MCF 10A (cell line): Measurements from ENCODE around the gene ZSWIM7. TPM values are rescaled to one million over a fixed set of nuclear protein-coding genes. Genes with fewer than 3 reads are reported as not detected.
A peak's percentile ranks its signal among the peaks of the same experiment; 100 is the strongest.

Source experiments
- BruUV-seq: library from RNA; stranded (reverse); fragments of 400-500 nt; replicated peaks from 2 replicates; lab custom pipeline; 2021; lab: Mats Ljungman, UMichigan
- CTCF ChIA-PET: fragments of 300-600 bp; sonication (Branson Sonifier 250); formaldehyde crosslinking; extraction: SDS; loops from one replicate; lab custom pipeline; 2021; ENCODE audit warnings: antibody characterized with exemption, inconsistent platforms; lab: Yijun Ruan, JAX
- POLR2A ChIA-PET: fragments of 300-600, 350-650 bp; sonication (Branson Sonifier 250); formaldehyde crosslinking; extraction: SDS; loops from one replicate; lab custom pipeline; 2020; ENCODE audit warnings: antibody characterized with exemption, inconsistent platforms; lab: Yijun Ruan, JAX
- DNase-seq: peaks from one replicate; pipeline ENCODE4 v3.0.0-alpha.2; 2018; ENCODE audit not compliant: unreplicated experiment
- H3K27ac Mint-ChIP-seq: one replicate; pipeline ENCODE4 v1.8.0; 2022; ENCODE audit warnings: mild to moderate bottlenecking, low read depth, mixed read lengths; ENCODE audit not compliant: unreplicated experiment
- H3K27me3 Mint-ChIP-seq: one replicate; pipeline ENCODE4 v1.8.0; 2022; ENCODE audit warnings: mixed read lengths; ENCODE audit not compliant: insufficient read depth, unreplicated experiment
- H3K36me3 Mint-ChIP-seq: one replicate; pipeline ENCODE4 v1.8.0; 2022; ENCODE audit warnings: mild to moderate bottlenecking, moderate library complexity, mixed read lengths; ENCODE audit not compliant: insufficient read depth, unreplicated experiment
- H3K4me1 Mint-ChIP-seq: one replicate; pipeline ENCODE4 v1.8.0; 2022; ENCODE audit warnings: mixed read lengths; ENCODE audit not compliant: insufficient read depth, unreplicated experiment
- H3K4me3 Mint-ChIP-seq: one replicate; pipeline ENCODE4 v1.8.0; 2022; ENCODE audit warnings: mild to moderate bottlenecking, moderate library complexity, mixed read lengths; ENCODE audit not compliant: unreplicated experiment
- H3K9me3 Mint-ChIP-seq: one replicate; pipeline ENCODE4 v1.8.0; 2022; ENCODE audit warnings: mixed read lengths; ENCODE audit not compliant: unreplicated experiment
- intact Hi-C: fragments of 100-400 bp; cut with micrococcal nuclease; formaldehyde crosslinking; loops from 2 replicates; pipeline ENCODE4 v1.14.1; 2022
- total RNA-seq: library from RNA; stranded (reverse); gene quantifications from 2 replicates; pipeline ENCODE4 v1.2.3, GENCODE V29; 2022
- TF ChIP-seq, protein P1 (sequence below): fragments of 200-600 bp; IDR thresholded peaks from one replicate; pipeline ENCODE4 v1.8.0; 2022; ENCODE audit warnings: antibody characterized with exemption, mild to moderate bottlenecking; ENCODE audit not compliant: unreplicated experiment

The ZSWIM7 gene
- total RNA-seq, 1 experiment from 2014 or later = 44.1 TPM

DNA sequence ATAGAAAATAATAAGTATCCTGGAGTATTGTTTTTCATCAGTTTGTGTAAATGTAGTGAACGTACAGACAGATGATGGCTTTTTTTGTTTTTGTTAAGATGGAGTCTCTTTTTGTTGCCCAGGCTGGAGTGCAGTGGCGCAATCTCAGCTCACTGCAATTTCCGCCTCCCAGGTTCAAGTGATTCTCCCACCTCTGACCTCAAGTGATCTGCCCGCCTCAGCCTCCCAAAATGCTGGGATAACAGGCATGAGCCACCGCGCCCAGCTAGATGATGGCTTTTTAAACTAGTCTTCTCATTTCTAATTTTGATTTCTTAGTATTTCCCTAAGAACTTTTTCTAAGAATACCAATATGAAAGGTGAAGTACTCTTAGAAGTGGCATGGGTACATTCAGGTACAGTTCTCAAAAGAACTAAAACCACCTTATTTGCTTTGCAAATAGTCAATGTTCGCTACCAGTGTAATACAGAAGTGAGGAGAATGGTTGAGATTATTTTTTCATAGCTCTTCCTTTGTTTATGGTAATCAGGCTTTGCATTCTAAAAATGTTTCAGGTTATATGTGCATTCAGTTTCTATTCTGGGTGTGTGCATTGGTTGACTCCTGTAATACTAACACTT is 34.3 kb upstream of the ZSWIM7 start:
- H3K9me3 Mint-ChIP-seq = no peaks in the 10 kb centered on the region
- BruUV-seq = no TSS peak
- H3K4me3 Mint-ChIP-seq = no peak overlapping the region
- no peaks in the 10 kb centered on the region for H3K27me3 Mint-ChIP-seq
- no peaks in the 10 kb centered on the region for H3K4me1 Mint-ChIP-seq
- no peak for DNase-seq
- no peak overlapping the region for H3K27ac Mint-ChIP-seq
- TF ChIP-seq, protein P1, sequence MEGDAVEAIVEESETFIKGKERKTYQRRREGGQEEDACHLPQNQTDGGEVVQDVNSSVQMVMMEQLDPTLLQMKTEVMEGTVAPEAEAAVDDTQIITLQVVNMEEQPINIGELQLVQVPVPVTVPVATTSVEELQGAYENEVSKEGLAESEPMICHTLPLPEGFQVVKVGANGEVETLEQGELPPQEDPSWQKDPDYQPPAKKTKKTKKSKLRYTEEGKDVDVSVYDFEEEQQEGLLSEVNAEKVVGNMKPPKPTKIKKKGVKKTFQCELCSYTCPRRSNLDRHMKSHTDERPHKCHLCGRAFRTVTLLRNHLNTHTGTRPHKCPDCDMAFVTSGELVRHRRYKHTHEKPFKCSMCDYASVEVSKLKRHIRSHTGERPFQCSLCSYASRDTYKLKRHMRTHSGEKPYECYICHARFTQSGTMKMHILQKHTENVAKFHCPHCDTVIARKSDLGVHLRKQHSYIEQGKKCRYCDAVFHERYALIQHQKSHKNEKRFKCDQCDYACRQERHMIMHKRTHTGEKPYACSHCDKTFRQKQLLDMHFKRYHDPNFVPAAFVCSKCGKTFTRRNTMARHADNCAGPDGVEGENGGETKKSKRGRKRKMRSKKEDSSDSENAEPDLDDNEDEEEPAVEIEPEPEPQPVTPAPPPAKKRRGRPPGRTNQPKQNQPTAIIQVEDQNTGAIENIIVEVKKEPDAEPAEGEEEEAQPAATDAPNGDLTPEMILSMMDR = no peak
- H3K36me3 Mint-ChIP-seq = peaks cover 96% of the 10 kb centered on the region
- ChIA-PET CTCF (interaction anchor here (0.6 kb wide), 1 partner anchor 216 kb away, joined by 3 read pairs; no protein-coding TSS in a partner anchor), POLR2A (interaction anchor here (0.9 to 1.4 kb wide), 3 partner anchors 9 to 26 kb away, joined by 3 read pairs; no protein-coding TSS in a partner anchor)
- intact Hi-C loops = no loop called here

DNA sequence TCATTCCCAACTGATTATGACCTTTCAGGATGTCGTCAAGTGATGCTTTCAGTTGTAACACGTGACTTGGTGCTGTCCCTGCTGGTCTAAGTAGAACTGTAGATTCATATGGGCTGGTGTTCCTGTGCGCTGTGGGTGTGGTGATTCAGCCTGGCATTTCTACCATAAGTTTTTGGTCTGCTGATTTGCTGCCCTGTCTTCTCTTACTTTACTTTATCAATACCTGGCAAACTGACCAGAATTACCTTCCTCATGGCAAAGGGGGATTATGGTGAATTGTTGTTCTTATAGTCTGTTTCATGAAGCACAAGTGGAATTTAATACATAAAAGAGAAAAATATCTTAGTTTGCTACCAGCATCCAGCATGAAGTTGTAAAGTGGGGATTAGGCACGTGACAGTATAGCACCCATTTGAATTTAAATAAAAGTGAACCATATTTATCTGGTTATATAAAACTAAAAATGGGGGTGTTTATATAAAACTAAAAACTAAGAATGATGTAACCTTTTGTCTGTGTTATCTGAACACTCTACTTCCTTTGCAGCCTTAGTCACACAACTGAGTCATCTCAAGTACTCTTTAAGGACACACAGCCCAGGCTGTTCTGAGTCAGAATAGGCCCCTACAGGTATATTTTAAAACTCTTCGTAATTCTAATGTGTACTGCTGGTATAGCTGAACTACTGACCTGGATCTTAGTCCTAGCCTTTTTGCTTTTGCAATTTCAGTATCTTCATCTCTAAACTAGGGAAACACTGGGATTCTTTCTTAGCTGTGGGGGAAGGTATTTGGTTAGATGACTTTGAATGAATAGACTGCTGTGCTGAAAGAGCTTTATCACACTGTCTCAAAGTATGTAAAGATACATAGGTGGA is 28.4 kb upstream of the ZSWIM7 start:
- no peaks in the 10 kb centered on the region for H3K27me3 Mint-ChIP-seq
- ChIA-PET CTCF (interaction anchor here (0.5 to 1.7 kb wide), 2 partner anchors 15 to 22 kb away, joined by 4 to 5 read pairs; no protein-coding TSS in a partner anchor), POLR2A (interaction anchor here (0.6 to 1.4 kb wide), 11 partner anchors 10 to 411 kb away, joined by 3 to 9 read pairs (median 3); partner anchors contain the start of genes TTC19 and ZSWIM7)
- H3K27ac Mint-ChIP-seq = peak overlapping the region; percentile 64
- H3K4me3 Mint-ChIP-seq = no peak overlapping the region
- H3K9me3 Mint-ChIP-seq = no peaks in the 10 kb centered on the region
- intact Hi-C loops = no loop called here
- TF ChIP-seq, protein P1 = no peak
- peaks cover 22% of the 10 kb centered on the region for H3K4me1 Mint-ChIP-seq
- peak; percentile 93 for DNase-seq
- H3K36me3 Mint-ChIP-seq = peaks cover 96% of the 10 kb centered on the region
- TSS peak; percentile 76 for BruUV-seq

DNA sequence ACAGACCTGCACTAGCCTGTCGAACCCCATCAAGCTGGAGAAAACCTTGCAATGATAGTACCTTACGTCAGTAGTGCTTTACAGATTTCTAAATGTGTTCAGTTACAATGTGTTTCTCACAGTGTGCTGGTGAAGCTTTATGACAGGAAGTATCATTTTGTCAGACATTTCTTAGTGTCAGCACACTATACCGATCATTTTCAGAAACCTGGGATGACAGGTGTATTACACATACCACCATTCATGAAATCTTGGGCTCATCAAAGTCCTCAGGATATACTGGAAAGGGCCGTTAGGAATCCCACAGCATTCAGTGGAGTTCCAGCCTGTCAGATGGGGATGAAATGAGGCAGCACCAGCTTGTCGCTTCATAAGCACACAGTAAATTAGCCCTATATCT is 27.4 kb upstream of the ZSWIM7 start:
- no peak for DNase-seq
- ChIA-PET POLR2A (interaction anchor here (0.6 to 1.3 kb wide), 5 partner anchors 9 to 81 kb away, joined by 3 to 9 read pairs (median 4); partner anchors contain the start of gene ZSWIM7), CTCF (interaction anchor here (0.6 to 1.7 kb wide), 2 partner anchors 11 to 14 kb away, joined by 4 to 5 read pairs; no protein-coding TSS in a partner anchor)
- no TSS peak for BruUV-seq
- no peak overlapping the region for H3K4me3 Mint-ChIP-seq
- TF ChIP-seq, protein P1 = no peak
- peaks cover 22% of the 10 kb centered on the region for H3K4me1 Mint-ChIP-seq
- H3K9me3 Mint-ChIP-seq = no peaks in the 10 kb centered on the region
- no peaks in the 10 kb centered on the region for H3K27me3 Mint-ChIP-seq
- peaks cover 96% of the 10 kb centered on the region for H3K36me3 Mint-ChIP-seq
- intact Hi-C loops = no loop called here
- H3K27ac Mint-ChIP-seq = peak overlapping the region; percentile 64

DNA sequence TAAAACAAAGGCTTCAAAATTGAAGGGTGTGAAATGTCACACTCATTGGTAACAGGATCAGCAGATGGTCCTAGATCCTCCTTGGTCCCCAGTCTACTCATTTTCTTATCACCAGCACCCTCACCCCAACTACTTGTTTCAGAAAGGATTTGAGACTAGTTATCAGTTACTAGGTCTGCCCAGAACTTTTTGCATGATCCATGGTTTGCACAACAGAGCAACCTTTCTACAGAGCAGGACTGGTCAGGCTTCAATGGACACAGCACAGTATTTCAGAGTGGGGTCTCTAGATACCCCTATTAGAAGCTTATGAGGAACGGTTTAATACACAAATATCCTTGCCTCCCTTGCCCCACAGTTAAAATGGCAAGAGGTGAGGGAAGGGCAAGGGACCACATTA is 25.7 kb upstream of the ZSWIM7 start:
- BruUV-seq = no TSS peak
- Mint-ChIP-seq H3K4me3 (no peak overlapping the region), H3K4me1 (peaks cover 27% of the 10 kb centered on the region), H3K27ac (no peak overlapping the region), H3K9me3 (no peaks in the 10 kb centered on the region), H3K36me3 (peaks cover 98% of the 10 kb centered on the region), H3K27me3 (no peaks in the 10 kb centered on the region)
- TF ChIP-seq, protein P1 = no peak
- CTCF ChIA-PET = interaction anchor here (0.6 to 1.6 kb wide), 4 partner anchors 12 to 535 kb away, joined by 3 to 5 read pairs (median 4); no protein-coding TSS in a partner anchor
- POLR2A ChIA-PET = interaction anchor here (1.1 kb wide), 1 partner anchor 24 kb away, joined by 5 read pairs; no protein-coding TSS in a partner anchor
- intact Hi-C loops = no loop called here
- no peak for DNase-seq
